A673 (cell line): ENCODE data around the gene ACBD3.

Experiments
- CTCF ChIP-seq: fragments of 300-800, 200-600 bp; sonication (generic); conservative IDR thresholded peaks from 2 replicates; pipeline ENCODE4 v1.5.1; 2017; ENCODE audit warnings: low read depth, mild to moderate bottlenecking, antibody characterized with exemption, low read length, moderate library complexity, mixed read lengths
- EZH2 ChIP-seq: fragments of 200-600 bp; sonication (generic); IDR thresholded peaks from 2 replicates; pipeline ENCODE4 v1.6.1; 2017; ENCODE audit warnings: borderline replicate concordance, low read depth, mild to moderate bottlenecking, mixed read lengths, antibody characterized with exemption, low read length; ENCODE audit not compliant: poor library complexity, severe bottlenecking

- TF ChIP-seq CTCF = no peak
- TF ChIP-seq EZH2 = no peak
Observed at GRCh38 chr1:226109829-226110248, 76.7 kb downstream of the ACBD3 start.
